Bone marrow (tissue), 2 donors: ENCODE results near the gene CSF2.

Source experiments
- DNase-seq, 2 donors: peaks; one replicate each; lab custom pipeline; 2025; lab: John Stamatoyannopoulos, UW

CSF2 gene

GRCh38 chr5:132067941-132068808 lies 5.4 kb upstream of the CSF2 start:
- DNase-seq: no peak

DNA sequence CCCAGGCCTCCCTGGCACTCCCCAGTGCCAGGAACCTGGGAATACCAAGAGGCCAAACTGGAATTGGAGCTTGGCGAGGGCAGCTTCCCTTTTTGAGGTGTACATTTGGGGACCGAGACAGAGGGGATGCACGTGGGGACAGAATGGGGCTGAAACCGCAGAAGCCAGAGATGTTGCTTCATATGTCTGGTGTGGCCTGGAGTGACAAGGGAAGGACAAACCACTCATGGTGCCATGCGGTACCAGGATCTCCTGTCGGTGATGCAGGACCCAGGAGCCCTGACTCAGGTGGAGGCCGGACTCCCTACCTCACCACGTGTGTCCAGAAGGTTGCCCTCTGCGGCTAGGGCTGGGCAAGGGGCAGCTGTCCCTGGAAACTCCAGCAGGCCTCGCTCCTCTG lies 4.0 kb upstream of the CSF2 start:
- DNase-seq: no peak

GRCh38 chr5:132069994-132070393 lies 3.6 kb upstream of the CSF2 start:
- DNase-seq: no peak

DNA sequence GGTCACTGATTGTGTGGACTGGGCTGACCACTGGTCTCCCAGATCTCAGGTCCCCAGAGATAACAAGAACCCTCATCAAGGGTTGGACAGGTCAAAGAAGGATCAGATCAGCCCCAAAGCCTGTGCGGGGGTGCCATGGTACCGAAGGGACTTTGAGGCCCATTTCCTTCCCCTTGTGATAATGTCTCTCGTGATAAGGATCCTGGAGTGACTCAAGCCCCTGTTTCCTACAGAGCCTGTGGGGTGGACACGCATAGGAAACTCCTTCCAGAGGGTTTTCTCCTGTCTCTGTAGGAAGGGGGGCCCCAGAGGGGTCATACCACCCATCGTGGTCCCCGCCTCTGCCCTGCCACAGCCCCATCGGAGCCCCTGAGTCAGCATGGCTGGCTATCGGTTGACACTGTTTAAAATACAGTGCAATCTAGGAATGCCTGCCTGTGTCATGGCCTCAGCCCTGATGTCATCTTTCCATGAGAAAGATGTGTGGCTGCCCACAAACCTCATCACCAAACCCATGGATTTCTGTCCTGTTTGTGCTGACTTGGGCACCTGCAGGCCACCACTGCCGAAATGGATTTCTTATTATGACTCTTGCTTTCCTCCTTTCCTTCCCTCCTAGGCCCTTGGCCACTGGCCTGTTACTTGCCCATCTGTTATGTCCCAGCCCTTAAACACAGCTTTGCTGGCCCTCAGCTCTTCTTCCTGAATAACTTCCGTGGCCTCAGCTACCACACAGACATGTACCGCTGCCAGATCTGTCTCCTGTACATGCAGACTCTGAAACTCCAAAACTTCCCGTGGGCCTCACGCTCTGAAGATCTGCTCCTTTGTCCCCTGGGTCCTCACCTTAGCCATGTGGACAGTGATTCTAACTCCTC lies 2.9 kb upstream of the CSF2 start:
- no peak for DNase-seq

DNA sequence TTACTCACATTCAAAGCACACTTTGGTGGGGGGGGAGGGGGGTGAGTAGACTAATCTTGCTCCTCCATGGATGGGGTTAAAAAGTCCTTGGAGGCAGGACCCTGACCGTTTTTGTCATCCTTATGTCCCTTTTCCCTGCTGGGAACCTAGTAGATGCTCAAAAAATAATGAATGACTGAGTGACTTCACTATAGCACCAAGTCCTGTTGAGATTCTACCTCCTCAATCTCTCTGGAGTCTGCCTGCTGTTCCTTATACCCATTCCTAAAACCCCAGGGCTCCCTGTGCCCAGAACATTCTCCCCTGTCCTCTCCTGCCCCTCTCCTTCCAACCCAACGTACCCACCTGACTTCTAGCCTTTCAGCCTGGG lies 2.3 kb upstream of the CSF2 start:
- no peak for DNase-seq

DNA sequence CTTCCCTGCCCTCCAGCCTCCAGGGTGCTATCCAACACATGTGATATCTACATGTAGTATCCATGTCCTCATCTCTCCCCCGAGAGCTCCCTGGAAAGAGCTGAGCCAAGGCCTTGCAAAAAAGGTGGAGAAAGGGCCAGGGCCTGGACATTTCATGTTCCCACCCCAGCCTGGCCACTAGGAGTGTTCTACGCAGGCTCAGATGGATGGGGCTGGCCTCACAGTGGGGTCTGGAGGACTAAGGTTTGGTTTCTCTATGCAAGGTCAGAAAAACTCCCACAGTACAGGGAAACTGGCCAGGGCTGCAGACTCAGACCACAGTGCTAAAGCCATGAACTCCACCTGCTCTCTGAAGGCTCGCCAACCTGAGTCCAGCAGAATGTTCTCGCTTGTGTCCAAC lies 1.5 kb upstream of the CSF2 start:
- no peak for DNase-seq

GRCh38 chr5:132072528-132072927 lies 1.1 kb upstream of the CSF2 start:
- DNase-seq: no peak

DNA sequence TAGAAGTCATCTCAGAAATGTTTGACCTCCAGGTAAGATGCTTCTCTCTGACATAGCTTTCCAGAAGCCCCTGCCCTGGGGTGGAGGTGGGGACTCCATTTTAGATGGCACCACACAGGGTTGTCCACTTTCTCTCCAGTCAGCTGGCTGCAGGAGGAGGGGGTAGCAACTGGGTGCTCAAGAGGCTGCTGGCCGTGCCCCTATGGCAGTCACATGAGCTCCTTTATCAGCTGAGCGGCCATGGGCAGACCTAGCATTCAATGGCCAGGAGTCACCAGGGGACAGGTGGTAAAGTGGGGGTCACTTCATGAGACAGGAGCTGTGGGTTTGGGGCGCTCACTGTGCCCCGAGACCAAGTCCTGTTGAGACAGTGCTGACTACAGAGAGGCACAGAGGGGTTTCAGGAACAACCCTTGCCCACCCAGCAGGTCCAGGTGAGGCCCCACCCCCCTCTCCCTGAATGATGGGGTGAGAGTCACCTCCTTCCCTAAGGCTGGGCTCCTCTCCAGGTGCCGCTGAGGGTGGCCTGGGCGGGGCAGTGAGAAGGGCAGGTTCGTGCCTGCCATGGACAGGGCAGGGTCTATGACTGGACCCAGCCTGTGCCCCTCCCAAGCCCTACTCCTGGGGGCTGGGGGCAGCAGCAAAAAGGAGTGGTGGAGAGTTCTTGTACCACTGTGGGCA lies 642 bp downstream of the CSF2 start:
- DNase-seq: no peak

DNA sequence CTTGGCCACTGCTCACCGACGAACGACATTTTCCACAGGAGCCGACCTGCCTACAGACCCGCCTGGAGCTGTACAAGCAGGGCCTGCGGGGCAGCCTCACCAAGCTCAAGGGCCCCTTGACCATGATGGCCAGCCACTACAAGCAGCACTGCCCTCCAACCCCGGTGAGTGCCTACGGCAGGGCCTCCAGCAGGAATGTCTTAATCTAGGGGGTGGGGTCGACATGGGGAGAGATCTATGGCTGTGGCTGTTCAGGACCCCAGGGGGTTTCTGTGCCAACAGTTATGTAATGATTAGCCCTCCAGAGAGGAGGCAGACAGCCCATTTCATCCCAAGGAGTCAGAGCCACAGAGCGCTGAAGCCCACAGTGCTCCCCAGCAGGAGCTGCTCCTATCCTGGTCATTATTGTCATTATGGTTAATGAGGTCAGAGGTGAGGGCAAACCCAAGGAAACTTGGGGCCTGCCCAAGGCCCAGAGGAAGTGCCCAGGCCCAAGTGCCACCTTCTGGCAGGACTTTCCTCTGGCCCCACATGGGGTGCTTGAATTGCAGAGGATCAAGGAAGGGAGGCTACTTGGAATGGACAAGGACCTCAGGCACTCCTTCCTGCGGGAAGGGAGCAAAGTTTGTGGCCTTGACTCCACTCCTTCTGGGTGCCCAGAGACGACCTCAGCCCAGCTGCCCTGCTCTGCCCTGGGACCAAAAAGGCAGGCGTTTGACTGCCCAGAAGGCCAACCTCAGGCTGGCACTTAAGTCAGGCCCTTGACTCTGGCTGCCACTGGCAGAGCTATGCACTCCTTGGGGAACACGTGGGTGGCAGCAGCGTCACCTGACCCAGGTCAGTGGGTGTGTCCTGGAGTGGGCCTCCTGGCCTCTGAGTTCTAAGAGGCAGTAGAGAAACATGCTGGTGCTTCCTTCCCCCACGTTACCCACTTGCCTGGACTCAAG lies 1.5 kb downstream of the CSF2 start:
- DNase-seq: no peak

DNA sequence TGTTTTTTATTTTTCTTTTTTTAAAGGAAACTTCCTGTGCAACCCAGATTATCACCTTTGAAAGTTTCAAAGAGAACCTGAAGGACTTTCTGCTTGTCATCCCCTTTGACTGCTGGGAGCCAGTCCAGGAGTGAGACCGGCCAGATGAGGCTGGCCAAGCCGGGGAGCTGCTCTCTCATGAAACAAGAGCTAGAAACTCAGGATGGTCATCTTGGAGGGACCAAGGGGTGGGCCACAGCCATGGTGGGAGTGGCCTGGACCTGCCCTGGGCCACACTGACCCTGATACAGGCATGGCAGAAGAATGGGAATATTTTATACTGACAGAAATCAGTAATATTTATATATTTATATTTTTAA lies 2.1 kb downstream of the CSF2 start:
- no peak for DNase-seq

- DNase-seq: no peak
These were observed 2.7 kb downstream of the CSF2 start for GRCh38 chr5:132076202-132076830.

DNA sequence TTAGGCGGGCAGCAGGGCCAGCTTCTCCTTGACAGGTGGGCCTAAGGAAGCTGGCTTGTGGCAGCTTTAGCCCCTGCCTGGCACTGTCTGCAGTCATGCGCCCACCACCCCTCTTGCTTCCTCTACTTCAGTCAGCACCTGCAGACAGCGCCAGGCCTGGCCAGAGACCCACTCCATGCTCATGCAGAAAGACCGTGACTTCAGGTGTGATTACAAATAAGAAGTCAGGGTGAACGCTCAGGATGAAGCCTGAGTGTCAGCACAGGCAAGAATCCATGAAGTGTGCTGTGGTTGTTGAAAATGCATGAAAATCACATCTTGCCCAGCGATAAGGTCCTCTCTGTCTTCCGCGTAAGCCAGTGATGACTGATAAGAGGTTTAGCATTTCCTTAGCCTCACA lies 3.4 kb downstream of the CSF2 start:
- DNase-seq: no peak

- DNase-seq: no peak
These were observed 5.5 kb downstream of the CSF2 start for GRCh38 chr5:132079081-132079480.

- DNase-seq: no peak
These were observed 6.0 kb downstream of the CSF2 start for GRCh38 chr5:132079619-132080018.

GRCh38 chr5:132080595-132080994 lies 7.0 kb downstream of the CSF2 start:
- DNase-seq: no peak

GRCh38 chr5:132081458-132081857 lies 7.9 kb downstream of the CSF2 start:
- DNase-seq: no peak

DNA sequence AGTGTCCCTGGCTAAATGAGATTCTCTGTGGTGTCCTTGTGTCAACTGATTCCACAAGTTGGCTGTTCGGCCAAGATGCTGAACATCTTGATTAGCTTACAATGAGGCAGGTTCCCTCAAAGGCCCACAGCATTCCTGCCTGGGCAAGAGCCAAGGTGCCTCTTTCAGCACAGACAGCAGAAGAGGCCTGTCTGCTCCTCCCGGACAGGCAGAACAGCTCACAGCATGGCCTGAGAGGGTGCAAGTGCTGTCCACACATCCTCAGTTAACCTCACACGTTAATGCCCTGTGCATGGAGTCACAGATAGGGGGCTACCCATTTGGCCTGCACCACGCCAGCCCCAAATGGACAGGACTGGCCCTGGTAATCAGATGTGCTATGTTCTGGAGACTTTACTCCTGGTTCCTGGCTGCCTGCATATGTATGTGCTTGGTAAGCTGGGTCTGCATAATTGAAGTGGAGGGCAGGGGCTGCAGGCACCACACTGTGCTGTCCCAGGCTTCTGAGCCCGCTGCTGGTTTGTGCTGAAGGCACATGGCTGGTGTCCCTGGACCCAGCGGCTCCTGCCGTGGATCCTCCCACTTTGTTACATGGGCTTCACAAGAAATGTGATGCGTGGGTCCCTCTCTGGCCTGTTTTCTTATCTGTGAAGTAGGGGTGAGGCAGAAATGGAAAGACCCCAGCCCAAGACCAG lies 8.9 kb downstream of the CSF2 start:
- DNase-seq: no peak

GRCh38 chr5:132083071-132083678 lies 9.6 kb downstream of the CSF2 start:
- DNase-seq: no peak

GRCh38 chr5:132085686-132086085 lies 12.1 kb downstream of the CSF2 start:
- DNase-seq: no peak

GRCh38 chr5:132086277-132086794 lies 12.7 kb downstream of the CSF2 start:
- no peak for DNase-seq
